GM23338 (cell line): ENCODE data around the gene SEPTIN7.

ENCODE experiments used
- CREB1 ChIP-seq: fragments of 250-450 bp; sonication (Bioruptor Pico); IDR thresholded peaks from 2 replicates; pipeline ENCODE4 v1.5.0; 2020; ENCODE audit warnings: low read depth, mild to moderate bottlenecking, moderate library complexity
- ETS1 ChIP-seq: IDR thresholded peaks from 2 replicates; pipeline ENCODE4 v1.6.1; 2016; ENCODE audit warnings: antibody characterized with exemption
- EZH2 ChIP-seq: fragments of 200-600 bp; sonication (generic); IDR thresholded peaks from one replicate; pipeline ENCODE4 v1.8.0; 2017; ENCODE audit warnings: antibody characterized with exemption, mild to moderate bottlenecking, low read depth; ENCODE audit not compliant: unreplicated experiment
- EZH2phosphoT487 ChIP-seq: fragments of 200-600 bp; sonication (generic); IDR thresholded peaks from one replicate; pipeline ENCODE4 v1.8.1; 2018; ENCODE audit warnings: antibody characterized with exemption; ENCODE audit not compliant: unreplicated experiment
- JUNB ChIP-seq: IDR thresholded peaks from one replicate; pipeline ENCODE4 v1.6.1; 2016; ENCODE audit warnings: antibody characterized with exemption; ENCODE audit not compliant: unreplicated experiment
- NANOG ChIP-seq: IDR thresholded peaks from 2 replicates; pipeline ENCODE4 v1.6.1; 2016; ENCODE audit warnings: antibody characterized with exemption, borderline replicate concordance
- POLR2AphosphoS5 ChIP-seq: IDR thresholded peaks from 2 replicates; pipeline ENCODE4 v1.6.1; 2016; ENCODE audit warnings: antibody characterized with exemption, low read depth
- REST ChIP-seq: IDR thresholded peaks from one replicate; pipeline ENCODE4 v1.6.1; 2018; ENCODE audit warnings: antibody characterized with exemption; ENCODE audit not compliant: unreplicated experiment
- STAT1 ChIP-seq: IDR thresholded peaks from one replicate; pipeline ENCODE4 v1.6.1; 2016; ENCODE audit warnings: antibody characterized with exemption; ENCODE audit not compliant: unreplicated experiment
- ZNF114 ChIP-seq: fragments of 250-450 bp; sonication (Bioruptor Pico); IDR thresholded peaks from 2 replicates; pipeline ENCODE4 v1.5.0; 2020; ENCODE audit warnings: mild to moderate bottlenecking, moderate library complexity
- TF ChIP-seq, protein P1 (sequence below), 2 experiments: fragments of 200-600 bp in 1 of 2; sonication (generic) in 1 of 2; conservative IDR thresholded peaks; 2 replicates each; pipeline versions ENCODE4 v1.5.1 to v1.6.1; 2016 to 2017; ENCODE audit warnings: antibody characterized with exemption in 2 of 2, low read depth in 2 of 2, mild to moderate bottlenecking in 2 of 2, moderate library complexity in 1 of 2

- TF ChIP-seq, protein P1, sequence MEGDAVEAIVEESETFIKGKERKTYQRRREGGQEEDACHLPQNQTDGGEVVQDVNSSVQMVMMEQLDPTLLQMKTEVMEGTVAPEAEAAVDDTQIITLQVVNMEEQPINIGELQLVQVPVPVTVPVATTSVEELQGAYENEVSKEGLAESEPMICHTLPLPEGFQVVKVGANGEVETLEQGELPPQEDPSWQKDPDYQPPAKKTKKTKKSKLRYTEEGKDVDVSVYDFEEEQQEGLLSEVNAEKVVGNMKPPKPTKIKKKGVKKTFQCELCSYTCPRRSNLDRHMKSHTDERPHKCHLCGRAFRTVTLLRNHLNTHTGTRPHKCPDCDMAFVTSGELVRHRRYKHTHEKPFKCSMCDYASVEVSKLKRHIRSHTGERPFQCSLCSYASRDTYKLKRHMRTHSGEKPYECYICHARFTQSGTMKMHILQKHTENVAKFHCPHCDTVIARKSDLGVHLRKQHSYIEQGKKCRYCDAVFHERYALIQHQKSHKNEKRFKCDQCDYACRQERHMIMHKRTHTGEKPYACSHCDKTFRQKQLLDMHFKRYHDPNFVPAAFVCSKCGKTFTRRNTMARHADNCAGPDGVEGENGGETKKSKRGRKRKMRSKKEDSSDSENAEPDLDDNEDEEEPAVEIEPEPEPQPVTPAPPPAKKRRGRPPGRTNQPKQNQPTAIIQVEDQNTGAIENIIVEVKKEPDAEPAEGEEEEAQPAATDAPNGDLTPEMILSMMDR (conservative IDR thresholded peaks at IDR 0.05; ENCODE audit: low read depth in 2 of 2), result no peak
- TF ChIP-seq POLR2AphosphoS5 (no peak), ETS1 (no peak), EZH2 (no peak), STAT1 (no peak), EZH2phosphoT487 (no peak), CREB1 (CRISPR knock-in tag) (no peak), REST (no peak), JUNB (no peak), NANOG (no peak), ZNF114 (CRISPR knock-in tag) (no peak)
These were observed 32.5 kb upstream of the SEPTIN7 start for GRCh38 chr7:35768346-35768745.
